OCI-M1 (cell line): ENCODE results near the gene PAX5.

Experiments used
- DNase-seq: peaks from one replicate; lab custom pipeline; 2025; lab: John Stamatoyannopoulos, UW

PAX5 gene

DNA sequence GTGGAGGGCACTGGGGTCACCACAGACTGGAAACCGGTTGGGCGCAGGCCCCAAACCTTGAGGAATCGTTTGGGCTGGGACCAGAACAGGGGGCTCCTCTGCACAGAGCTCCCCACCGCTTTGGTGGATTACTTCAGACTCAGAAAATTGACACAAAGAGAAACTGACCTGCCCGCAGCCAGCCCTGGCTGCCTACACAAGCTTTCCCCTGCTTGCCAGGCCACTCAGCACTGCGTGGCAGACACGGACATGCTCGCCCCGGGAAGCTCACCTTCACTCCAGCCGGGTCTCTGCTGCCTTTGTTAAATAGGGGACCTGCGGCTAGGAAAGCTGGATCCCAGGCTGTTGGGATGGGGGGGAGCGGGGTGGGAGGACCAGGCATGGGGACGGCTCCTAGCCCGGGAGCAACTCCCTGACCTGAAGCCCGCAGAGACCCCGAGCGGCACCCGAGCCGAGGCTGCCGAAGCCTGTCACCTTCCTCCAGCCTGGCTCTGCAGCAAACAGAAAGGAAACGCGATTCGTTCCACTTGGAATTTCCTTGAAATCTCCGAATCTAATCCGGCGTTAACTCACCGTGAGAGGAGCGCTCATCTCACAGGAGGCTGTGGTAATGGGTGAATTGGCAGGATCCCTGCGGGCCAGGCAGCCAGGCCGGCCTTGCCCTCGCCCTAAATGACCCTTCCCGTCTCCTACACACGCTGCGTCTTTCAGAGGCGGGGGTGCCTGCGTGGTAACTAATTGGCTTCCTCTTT is 8.8 kb downstream of the PAX5 start:
- peak; percentile 37 for DNase-seq

DNA sequence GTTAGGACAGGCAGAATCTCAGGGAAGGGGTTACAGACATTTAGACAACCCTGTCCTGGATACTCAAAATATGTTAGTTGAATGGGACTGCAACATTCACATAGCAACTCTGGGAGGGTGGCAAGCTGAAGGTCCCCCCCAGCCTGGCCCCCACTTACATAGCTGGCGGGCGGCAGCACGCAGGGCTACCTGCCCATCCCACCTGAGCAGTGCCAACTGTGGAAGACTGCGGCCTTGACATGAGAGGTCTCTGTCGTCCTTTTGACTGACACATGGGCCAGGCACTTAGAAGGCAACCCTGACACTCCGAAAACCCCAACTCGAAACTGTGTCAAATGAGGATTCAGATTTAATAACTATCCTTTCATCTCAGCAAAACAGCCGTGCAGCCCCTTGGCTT is 16.5 kb downstream of the PAX5 start:
- DNase-seq: no peak

- no peak for DNase-seq
Measured at GRCh38 chr9:37011530-37011929, 22.5 kb downstream of the PAX5 start.

GRCh38 chr9:37010976-37011375 is 23.1 kb downstream of the PAX5 start:
- DNase-seq: no peak

- no peak for DNase-seq
Measured at GRCh38 chr9:37010180-37010579, 23.9 kb downstream of the PAX5 start.

DNA sequence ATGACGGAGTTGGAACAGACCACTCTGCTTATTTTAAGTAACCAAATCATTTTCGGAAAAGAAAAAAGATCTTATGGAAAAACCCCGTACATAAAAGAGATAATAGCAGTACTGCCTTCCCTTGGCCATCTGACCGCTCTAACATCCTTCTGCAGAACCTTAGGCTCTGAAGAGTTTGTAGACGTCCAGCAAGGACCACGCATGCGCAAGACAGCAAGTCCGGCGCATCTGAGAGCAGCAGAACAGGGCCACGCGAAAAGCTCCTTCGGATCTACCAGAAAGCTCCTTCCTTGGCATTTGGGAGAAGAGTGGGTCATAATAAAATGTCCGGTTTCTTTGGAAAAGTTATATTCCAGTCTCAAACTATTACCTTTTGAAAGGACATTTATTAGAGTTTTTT is 26.8 kb downstream of the PAX5 start:
- DNase-seq: no peak

DNA sequence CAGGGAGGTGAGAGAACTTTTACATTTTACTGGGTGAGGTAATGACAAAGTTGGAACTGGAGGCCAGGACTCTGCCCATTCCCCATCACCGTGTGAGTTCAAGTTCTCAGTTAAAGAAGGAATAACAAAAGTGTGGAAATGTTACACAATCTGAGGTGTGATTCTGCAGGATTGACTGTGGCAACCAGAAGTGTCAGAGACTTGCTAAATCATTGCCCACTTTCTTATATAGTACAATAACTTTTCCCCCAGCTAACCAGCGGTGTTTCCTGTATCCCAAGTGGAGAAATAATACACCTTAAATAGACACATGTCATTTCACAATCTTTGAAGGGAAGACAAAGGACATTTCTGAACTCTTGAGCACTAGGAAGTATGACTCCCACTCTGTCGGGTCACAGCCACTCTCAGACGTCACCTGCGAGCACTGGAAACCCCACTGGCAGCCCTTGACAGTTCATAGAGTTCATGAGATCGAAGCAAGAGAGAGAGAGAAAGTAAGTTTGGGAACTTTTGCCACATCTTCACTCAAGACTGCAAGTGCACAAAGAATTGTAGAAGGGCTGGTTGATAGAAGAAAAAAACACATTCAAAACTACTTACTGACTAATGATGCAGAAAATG is 28.4 kb downstream of the PAX5 start:
- no peak for DNase-seq

- no peak for DNase-seq
Measured at GRCh38 chr9:37004424-37004935, 29.6 kb downstream of the PAX5 start.

DNA sequence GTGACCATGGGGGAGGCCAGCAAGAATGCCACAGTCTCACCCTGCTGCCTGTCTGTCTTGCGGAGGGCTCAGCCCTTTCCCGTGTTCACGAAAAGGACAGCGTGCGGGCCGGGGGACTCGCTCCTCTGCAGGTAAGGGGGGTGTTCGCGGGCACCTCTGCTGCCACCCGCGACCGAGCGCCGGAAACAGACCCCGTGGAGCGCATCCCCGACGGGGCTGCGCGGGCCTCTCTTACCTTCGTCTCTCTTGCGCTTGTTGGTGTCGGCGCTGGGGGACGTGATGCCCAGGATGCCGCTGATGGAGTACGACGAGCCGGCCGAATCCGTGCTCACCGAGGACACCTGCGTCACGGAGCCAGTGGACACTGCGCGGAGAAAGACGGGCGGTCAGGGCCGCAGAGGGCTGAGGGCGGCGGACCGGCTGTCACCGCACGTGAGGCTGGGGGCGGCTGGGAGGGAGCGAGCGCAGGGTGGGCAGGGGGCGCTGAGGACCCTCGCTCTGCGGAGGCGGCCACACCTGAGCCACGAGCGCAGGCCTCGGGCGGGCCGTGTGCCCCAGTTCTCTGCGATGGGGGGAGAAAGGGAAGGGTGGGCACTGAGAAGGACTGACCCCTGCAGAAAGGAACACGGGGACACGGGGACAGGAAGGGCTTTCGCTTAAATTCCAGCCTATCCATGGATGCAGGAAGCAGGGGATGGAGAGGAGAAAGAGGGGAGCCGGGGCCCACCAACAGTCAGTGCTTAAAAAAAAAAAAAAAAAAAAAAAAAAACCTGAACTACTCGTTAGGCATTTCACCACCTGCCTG is 31.5 kb downstream of the PAX5 start:
- DNase-seq: no peak

DNA sequence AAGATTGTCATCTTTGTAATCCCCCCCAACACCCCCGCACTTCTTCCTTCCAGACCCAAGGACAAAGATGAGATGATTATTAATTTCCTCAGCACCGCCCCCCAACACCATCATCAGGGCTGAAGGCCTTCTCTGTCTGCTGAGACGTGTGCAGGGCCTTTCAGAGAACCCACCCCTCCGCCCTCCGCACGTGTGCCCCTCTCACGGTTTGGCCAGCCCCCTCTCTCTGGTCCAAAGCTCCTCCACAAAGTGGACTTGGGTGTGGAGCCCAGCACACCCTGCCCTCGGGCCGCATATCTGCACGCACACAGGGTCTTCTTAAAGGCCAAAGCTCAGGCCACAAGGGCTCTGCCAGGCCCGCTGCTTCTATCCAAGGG is 32.0 kb downstream of the PAX5 start:
- no peak for DNase-seq

GRCh38 chr9:37001459-37001858 is 32.6 kb downstream of the PAX5 start:
- no peak for DNase-seq

- DNase-seq: peak; percentile 31
Measured at GRCh38 chr9:36999728-37000333, 34.2 kb downstream of the PAX5 start.

- no peak for DNase-seq
Measured at GRCh38 chr9:36997414-36997813, 36.7 kb downstream of the PAX5 start.

DNA sequence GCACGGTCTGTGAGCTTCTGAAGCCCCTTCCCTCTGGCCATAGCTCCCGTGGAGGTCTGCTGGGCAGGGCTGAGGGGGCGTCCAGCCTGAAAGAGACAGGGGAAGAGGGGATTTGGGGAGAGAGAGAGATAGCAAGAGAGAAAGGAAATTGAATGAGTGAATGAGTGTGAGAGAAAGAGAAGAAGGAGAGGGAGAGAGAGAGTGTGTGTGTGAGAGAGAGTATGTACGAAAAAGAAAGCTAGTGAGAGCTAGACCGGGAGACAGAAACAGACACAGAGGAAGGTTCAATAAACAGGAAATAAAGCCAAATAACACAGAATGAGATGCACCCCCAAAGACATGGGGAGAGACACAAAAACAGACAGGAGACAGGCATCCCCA is 37.4 kb downstream of the PAX5 start:
- DNase-seq: no peak

DNA sequence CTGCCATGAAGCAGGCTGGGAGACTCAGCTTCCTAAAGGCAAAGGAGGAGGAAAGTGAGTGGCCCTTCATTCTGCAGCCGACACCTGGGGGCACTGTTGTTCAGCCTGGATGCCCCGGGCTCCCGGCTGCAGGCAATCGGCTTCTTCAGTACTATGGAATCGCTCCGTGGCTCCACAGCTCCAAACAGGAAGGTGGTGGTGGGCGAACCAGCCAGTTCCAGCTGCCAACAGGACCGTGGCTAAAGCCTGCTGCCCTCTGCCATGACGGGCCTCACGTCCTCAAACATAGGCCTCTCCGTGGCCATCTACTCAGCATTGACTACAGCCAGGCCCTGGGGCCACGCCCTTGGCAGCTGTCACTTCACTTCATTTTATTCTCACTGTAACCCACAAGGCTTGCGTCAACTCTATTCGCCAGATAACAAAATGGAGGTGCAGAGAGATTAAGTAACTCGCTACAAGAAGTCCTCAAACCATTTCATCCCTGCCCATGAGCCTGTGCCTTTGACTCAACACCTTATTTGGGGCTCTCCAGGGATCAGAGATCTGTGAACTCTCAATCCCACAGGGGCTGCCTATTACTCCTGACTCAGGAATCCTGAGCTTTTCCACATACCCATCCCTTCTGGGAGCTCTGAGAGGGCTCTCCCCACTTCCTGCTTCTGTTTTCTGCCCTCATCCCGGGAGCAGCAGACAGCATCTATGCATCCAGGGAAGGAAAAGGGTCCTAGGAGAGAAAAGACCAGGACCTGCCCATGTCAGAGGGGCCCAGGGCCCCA is 38.0 kb downstream of the PAX5 start:
- DNase-seq: peak; percentile 93

GRCh38 chr9:36993933-36994764 is 39.9 kb downstream of the PAX5 start:
- DNase-seq: no peak

- DNase-seq: no peak
Measured at GRCh38 chr9:36992501-36993316, 41.4 kb downstream of the PAX5 start.

DNA sequence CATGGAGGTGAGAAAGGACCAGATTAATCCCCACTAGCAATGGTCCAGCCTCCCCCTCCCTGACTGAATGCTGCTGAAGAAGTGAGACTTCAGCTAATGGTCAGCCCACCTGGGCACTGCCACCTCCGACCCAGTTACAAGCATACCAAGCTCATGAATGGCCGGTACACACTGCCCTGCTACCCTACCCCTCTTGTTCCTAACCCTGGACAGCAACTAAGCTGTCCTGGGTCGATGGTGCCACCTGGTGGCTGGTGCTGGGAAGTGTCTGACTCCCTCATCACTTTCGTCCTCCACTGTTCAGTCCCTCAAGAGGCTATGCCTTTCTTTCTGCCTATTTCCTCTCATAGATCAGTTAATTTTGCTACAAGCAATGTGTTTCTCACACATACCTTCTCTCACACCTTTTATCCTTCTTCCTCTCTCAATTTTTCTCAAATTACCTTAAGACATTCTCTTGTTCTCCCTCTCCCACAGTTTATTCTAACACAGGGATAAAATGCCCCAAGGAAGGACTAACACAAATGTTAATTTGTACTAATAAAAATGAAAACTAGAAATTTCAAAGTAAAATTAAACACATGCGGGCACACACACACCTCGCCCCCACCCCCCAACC is 42.4 kb downstream of the PAX5 start:
- DNase-seq: peak; percentile 68

DNA sequence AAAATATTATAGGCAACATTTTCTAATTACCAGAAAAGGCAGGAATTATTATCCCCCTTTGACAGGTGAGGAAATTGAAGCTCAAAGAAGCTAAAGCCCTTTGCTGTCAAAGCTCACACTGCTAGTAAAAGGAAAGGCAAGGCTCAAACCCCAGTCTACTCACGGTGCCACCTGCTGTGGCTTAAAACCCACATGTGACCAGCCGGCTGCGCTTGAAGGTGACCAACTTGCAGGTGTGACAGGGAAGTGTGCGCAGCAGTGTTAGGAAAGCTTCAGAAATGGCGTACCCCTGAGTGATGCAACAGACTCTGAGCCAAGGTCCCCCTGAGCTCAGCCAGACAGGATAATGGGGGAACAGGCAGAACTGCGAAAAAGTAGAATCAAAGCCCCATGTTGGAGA is 45.2 kb downstream of the PAX5 start:
- DNase-seq: no peak
